HepG2 (cell line): ENCODE data around the gene LTC4S. TPM values are rescaled to one million over a fixed set of nuclear protein-coding genes. Genes with fewer than 3 reads are reported as not detected.

Experiments
- ATAC-seq: fragments of 200-7000 bp; cut with Tn5 transposase; 3 replicates; pipeline ENCODE4 v1.9.1; 2020; ENCODE audit warnings: mild to moderate bottlenecking, moderate library complexity
- BruUV-seq: library from RNA; stranded (reverse); fragments of 400-500 nt; replicated peaks from 2 replicates; lab custom pipeline; 2021; lab: Mats Ljungman, UMichigan
- CTCF ChIA-PET: fragments of 300-600 bp; formaldehyde crosslinking; extraction: SDS; loops from one replicate; lab custom pipeline; 2021; ENCODE audit warnings: low total read pairs, inconsistent platforms, low intra/inter-chr PET ratio; lab: Yijun Ruan, JAX
- POLR2A ChIA-PET: fragments of 350-600 bp; sonication (Branson Sonifier 250); formaldehyde crosslinking; loops from one replicate; lab custom pipeline; 2020; ENCODE audit warnings: antibody characterized with exemption, inconsistent platforms; lab: Yijun Ruan, JAX
- DNase-seq: peaks from one replicate; pipeline ENCODE4 v3.0.0-alpha.2; 2015; ENCODE audit warnings: low spot score
- FAIRE-seq: peaks from 3 replicates; lab custom pipeline; 2011; peaks lifted over from hg19 to GRCh38; lab: Jason Lieb, UNC
- H2AFZ ChIP-seq: one replicate; pipeline ENCODE4 v1.6.1; 2011; ENCODE audit warnings: low read length, inconsistent platforms
- H3K27ac ChIP-seq: fragments of 300-600 bp; 3 replicates; pipeline ENCODE4 v1.8.0; 2011; ENCODE audit warnings: mixed run types, mild to moderate bottlenecking, mixed read lengths, low read length, inconsistent platforms; ENCODE audit not compliant: insufficient read depth; ENCODE audit errors: extremely low read length
- H3K27me3 ChIP-seq, 2 experiments: fragments of 200-600 bp in 1 of 2; 2 replicates in 1 of 2; 3 replicates in 1 of 2; pipeline versions ENCODE4 v1.6.0 to v1.8.0; 2011; ENCODE audit warnings: low read length in 2 of 2, mild to moderate bottlenecking in 2 of 2, moderate library complexity in 2 of 2, inconsistent platforms in 1 of 2; ENCODE audit not compliant: insufficient read depth in 2 of 2, control insufficient read depth in 1 of 2
- H3K36me3 ChIP-seq, 2 experiments: fragments of 200-600 bp in 1 of 2; replicated peaks in 1 of 2; 2 replicates in 1 of 2; 3 replicates in 1 of 2; pipeline versions ENCODE4 v1.5.1 to v1.8.0; 2011; ENCODE audit warnings: low read length in 2 of 2, inconsistent platforms in 1 of 2; ENCODE audit not compliant: insufficient read depth in 2 of 2, control insufficient read depth in 1 of 2
- H3K4me1 ChIP-seq: 2 replicates; pipeline ENCODE4 v1.5.1; 2012; ENCODE audit warnings: low read length, inconsistent platforms; ENCODE audit not compliant: insufficient read depth
- H3K4me2 ChIP-seq: 2 replicates; pipeline ENCODE4 v1.6.0; 2011; ENCODE audit warnings: low read depth, low read length, inconsistent platforms
- H3K4me3 ChIP-seq, 3 experiments: fragments of 200-600 bp in 1 of 3; sonication (generic), shearing (Covaris generic) in 1 of 3; replicated peaks in 1 of 3; 2 replicates each; pipeline ENCODE4 v1.5.1; 2011 to 2016; ENCODE audit warnings: low read length in 3 of 3, inconsistent platforms in 2 of 3, low read depth in 2 of 3, mild to moderate bottlenecking in 2 of 3, control low read depth in 1 of 3, mixed read lengths in 1 of 3; ENCODE audit not compliant: insufficient read depth in 1 of 3
- H3K79me2 ChIP-seq: one replicate; pipeline ENCODE4 v1.6.1; 2011; ENCODE audit warnings: low read length, inconsistent platforms; ENCODE audit not compliant: insufficient read depth
- H3K9ac ChIP-seq: 2 replicates; pipeline ENCODE4 v1.6.0; 2011; ENCODE audit warnings: mild to moderate bottlenecking, low read depth, low read length, inconsistent platforms; ENCODE audit not compliant: insufficient read depth
- H3K9me3 ChIP-seq: 2 replicates; pipeline ENCODE4 v1.5.1; 2012; ENCODE audit warnings: mild to moderate bottlenecking, low read length
- H4K20me1 ChIP-seq: 2 replicates; pipeline ENCODE4 v1.6.0; 2011; ENCODE audit warnings: inconsistent platforms, mild to moderate bottlenecking, low read length, moderate library complexity; ENCODE audit not compliant: insufficient read depth
- KLF15 ChIP-seq: sonication (generic); formaldehyde crosslinking; IDR thresholded peaks from 2 replicates; pipeline ENCODE4 v1.8.1; 2023; ENCODE audit warnings: borderline replicate concordance, mild to moderate bottlenecking, inconsistent platforms, missing genetic modification reagents, mixed read lengths
- ZNF224 ChIP-seq: sonication (generic); formaldehyde crosslinking; IDR thresholded peaks from 2 replicates; pipeline ENCODE4 v1.5.0; 2020; ENCODE audit warnings: mild to moderate bottlenecking, missing genetic modification reagents
- ZNF564 ChIP-seq: sonication (generic); formaldehyde crosslinking; IDR thresholded peaks from 2 replicates; pipeline ENCODE4 v1.8.1; 2023; ENCODE audit warnings: mild to moderate bottlenecking, missing genetic modification reagents
- WGBS: methylation state at CpG from one replicate; pipeline ENCODE4 v1.1.6; 2017; ENCODE audit warnings: low lambda C conversion rate; 5-methylcytosine and 5-hydroxymethylcytosine counted together
- in situ Hi-C: cut with HindIII; loops from 2 replicates; pipeline ENCODE4 v1.10.0; 2017; ENCODE audit warnings: low pct_unique_long_range_greater_than_20kb; ENCODE audit not compliant: extremely low pct_ligation_motif_present
- intact Hi-C: fragments of 100-400 bp; cut with micrococcal nuclease; formaldehyde crosslinking; loops from one replicate; pipeline ENCODE4 v1.10.0; 2022; ENCODE audit not compliant: unreplicated experiment
- polyA plus RNA-seq, 8 experiments: library from polyadenylated mRNA; depleted of rRNA in 3 of 8; stranded (reverse) in 7 of 8; unstranded in 1 of 8; fragments of >200 nt; fragmentation: Illumina TruSeq in 4 of 8; extraction: Trizol in 4 of 8; gene quantifications; 2 replicates each; pipeline versions ENCODE4 v1.2.1 to v1.2.3, GENCODE V29; 2011 to 2016; ENCODE audit warnings: low read depth in 4 of 8, missing spikeins in 1 of 8, mixed read lengths in 1 of 8; ENCODE audit not compliant: insufficient read depth in 1 of 8
- total RNA-seq, 5 experiments: library from RNA; depleted of rRNA; stranded (reverse); fragments of >200 nt; fragmentation: Illumina TruSeq; extraction: Trizol; gene quantifications; 2 replicates each; pipeline ENCODE4 v1.2.3, GENCODE V29; 2016; ENCODE audit warnings: low read depth in 1 of 5
- TF ChIP-seq, protein P1 (sequence below): sonication (generic); formaldehyde crosslinking; IDR thresholded peaks from 2 replicates; pipeline ENCODE4 v1.4.0; 2020; ENCODE audit warnings: mild to moderate bottlenecking, missing genetic modification reagents
- TF ChIP-seq, protein P2 (sequence below): sonication (generic); formaldehyde crosslinking; IDR thresholded peaks from 2 replicates; pipeline ENCODE4 v1.4.0; 2020; ENCODE audit warnings: mild to moderate bottlenecking, missing genetic modification reagents
- TF ChIP-seq, protein P3 (sequence below): sonication (generic); formaldehyde crosslinking; IDR thresholded peaks from 2 replicates; pipeline ENCODE4 v1.4.0; 2020; ENCODE audit warnings: missing genetic modification reagents

LTC4S gene
- total and polyA plus RNA-seq, 2 of the 13 experiments (the other 11 are each of a cell fraction or from before 2014, with no cell fraction given) = 0.35 TPM; not detected in 1

DNA sequence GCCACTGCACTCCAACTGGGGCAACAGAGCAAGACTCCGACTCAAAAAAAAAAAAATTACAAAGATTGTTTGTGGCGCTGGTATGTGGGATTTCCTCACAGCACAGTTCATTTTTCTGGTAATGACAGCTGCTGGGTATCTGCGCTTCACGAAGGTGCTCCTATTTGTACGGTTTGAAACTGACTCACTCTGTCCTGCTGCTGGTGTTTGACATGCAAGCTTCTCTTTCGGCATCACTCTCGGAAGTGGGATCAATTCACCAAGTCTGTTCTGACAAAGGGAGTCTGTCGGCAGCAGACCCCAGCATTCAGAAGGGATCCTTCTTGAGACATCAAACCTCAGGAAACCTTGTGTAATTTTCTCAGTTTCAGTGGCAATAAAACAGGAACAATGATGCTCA, 34.8 kb upstream of the LTC4S start (continued):
- TF ChIP-seq ZNF224 (CRISPR knock-in tag) = no peak
- TF ChIP-seq, protein P1, sequence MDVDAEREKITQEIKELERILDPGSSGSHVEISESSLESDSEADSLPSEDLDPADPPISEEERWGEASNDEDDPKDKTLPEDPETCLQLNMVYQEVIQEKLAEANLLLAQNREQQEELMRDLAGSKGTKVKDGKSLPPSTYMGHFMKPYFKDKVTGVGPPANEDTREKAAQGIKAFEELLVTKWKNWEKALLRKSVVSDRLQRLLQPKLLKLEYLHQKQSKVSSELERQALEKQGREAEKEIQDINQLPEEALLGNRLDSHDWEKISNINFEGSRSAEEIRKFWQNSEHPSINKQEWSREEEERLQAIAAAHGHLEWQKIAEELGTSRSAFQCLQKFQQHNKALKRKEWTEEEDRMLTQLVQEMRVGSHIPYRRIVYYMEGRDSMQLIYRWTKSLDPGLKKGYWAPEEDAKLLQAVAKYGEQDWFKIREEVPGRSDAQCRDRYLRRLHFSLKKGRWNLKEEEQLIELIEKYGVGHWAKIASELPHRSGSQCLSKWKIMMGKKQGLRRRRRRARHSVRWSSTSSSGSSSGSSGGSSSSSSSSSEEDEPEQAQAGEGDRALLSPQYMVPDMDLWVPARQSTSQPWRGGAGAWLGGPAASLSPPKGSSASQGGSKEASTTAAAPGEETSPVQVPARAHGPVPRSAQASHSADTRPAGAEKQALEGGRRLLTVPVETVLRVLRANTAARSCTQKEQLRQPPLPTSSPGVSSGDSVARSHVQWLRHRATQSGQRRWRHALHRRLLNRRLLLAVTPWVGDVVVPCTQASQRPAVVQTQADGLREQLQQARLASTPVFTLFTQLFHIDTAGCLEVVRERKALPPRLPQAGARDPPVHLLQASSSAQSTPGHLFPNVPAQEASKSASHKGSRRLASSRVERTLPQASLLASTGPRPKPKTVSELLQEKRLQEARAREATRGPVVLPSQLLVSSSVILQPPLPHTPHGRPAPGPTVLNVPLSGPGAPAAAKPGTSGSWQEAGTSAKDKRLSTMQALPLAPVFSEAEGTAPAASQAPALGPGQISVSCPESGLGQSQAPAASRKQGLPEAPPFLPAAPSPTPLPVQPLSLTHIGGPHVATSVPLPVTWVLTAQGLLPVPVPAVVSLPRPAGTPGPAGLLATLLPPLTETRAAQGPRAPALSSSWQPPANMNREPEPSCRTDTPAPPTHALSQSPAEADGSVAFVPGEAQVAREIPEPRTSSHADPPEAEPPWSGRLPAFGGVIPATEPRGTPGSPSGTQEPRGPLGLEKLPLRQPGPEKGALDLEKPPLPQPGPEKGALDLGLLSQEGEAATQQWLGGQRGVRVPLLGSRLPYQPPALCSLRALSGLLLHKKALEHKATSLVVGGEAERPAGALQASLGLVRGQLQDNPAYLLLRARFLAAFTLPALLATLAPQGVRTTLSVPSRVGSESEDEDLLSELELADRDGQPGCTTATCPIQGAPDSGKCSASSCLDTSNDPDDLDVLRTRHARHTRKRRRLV (CRISPR knock-in tag) = no peak

DNA sequence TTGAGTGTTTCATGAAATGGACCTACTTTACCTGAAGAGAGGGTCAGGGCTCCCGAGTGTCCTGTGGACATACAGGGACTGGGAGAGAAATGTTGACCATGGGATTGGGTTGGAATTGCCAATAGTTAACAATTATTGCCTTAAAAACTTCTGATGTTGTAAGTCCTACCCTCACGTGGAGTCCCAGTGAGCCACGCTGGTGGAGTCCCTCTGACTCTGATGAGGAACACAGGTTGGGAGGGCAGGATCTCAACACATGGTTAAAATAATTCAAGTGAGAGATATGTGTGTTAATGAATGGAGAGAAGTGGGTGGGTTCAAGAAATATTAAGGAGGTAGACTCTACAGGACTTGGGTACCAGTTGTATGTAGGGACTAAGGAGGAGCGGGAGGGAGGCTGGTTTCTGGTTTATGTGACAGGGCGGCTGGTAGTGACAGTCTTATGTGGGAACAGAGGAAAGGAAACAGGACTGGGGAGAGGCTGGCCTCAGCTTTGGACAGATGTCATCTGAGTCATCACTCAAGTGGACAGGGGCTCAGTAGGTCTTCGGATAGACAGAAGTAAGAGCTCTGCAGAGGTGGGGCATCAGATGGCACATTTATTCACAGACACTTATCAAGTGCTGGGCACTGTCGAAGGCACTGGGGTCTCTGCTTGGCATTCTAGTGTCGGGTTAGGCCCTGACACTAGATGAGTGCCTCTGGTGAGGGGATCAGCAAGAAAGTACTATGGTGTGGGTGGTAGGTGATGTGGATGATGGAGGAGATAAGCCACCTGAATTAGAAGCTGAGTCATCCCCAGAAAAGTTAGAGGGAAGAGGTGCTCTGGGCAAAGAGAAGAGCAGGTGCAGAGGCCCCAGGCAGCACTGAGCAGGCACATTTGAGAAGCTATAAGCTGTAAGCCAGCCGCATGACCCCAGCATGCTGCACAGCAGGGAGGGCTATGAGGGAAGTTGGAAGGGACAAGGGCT, 33.9 kb upstream of the LTC4S start:
- no peaks in the 10 kb centered on the region for H3K9me3 ChIP-seq
- peaks cover 40% of the 10 kb centered on the region for H4K20me1 ChIP-seq
- no peaks in the 10 kb centered on the region for H3K27me3 ChIP-seq
- WGBS = 95% methylated on average over 9 of the region's 9 CpGs
- no peak for TF ChIP-seq ZNF564
- no peak for TF ChIP-seq KLF15 (CRISPR knock-in tag)
- TF ChIP-seq, protein P2, sequence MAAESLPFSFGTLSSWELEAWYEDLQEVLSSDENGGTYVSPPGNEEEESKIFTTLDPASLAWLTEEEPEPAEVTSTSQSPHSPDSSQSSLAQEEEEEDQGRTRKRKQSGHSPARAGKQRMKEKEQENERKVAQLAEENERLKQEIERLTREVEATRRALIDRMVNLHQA = no peak
- TF ChIP-seq, protein P3, sequence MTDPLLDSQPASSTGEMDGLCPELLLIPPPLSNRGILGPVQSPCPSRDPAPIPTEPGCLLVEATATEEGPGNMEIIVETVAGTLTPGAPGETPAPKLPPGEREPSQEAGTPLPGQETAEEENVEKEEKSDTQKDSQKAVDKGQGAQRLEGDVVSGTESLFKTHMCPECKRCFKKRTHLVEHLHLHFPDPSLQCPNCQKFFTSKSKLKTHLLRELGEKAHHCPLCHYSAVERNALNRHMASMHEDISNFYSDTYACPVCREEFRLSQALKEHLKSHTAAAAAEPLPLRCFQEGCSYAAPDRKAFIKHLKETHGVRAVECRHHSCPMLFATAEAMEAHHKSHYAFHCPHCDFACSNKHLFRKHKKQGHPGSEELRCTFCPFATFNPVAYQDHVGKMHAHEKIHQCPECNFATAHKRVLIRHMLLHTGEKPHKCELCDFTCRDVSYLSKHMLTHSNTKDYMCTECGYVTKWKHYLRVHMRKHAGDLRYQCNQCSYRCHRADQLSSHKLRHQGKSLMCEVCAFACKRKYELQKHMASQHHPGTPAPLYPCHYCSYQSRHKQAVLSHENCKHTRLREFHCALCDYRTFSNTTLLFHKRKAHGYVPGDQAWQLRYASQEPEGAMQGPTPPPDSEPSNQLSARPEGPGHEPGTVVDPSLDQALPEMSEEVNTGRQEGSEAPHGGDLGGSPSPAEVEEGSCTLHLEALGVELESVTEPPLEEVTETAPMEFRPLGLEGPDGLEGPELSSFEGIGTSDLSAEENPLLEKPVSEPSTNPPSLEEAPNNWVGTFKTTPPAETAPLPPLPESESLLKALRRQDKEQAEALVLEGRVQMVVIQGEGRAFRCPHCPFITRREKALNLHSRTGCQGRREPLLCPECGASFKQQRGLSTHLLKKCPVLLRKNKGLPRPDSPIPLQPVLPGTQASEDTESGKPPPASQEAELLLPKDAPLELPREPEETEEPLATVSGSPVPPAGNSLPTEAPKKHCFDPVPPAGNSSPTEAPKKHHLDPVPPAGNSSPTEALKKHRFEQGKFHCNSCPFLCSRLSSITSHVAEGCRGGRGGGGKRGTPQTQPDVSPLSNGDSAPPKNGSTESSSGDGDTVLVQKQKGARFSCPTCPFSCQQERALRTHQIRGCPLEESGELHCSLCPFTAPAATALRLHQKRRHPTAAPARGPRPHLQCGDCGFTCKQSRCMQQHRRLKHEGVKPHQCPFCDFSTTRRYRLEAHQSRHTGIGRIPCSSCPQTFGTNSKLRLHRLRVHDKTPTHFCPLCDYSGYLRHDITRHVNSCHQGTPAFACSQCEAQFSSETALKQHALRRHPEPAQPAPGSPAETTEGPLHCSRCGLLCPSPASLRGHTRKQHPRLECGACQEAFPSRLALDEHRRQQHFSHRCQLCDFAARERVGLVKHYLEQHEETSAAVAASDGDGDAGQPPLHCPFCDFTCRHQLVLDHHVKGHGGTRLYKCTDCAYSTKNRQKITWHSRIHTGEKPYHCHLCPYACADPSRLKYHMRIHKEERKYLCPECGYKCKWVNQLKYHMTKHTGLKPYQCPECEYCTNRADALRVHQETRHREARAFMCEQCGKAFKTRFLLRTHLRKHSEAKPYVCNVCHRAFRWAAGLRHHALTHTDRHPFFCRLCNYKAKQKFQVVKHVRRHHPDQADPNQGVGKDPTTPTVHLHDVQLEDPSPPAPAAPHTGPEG = no peak
- TF ChIP-seq, all 625 proteins: peak for 0
- no peak overlapping the region for H3K9ac ChIP-seq
- FAIRE-seq (no peak), ATAC-seq (no peak), DNase-seq (no peak)
- H2AFZ ChIP-seq = no peak overlapping the region
- H3K4me3 ChIP-seq = no peak overlapping the region
- H3K27ac ChIP-seq = no peak overlapping the region
- H3K4me2 ChIP-seq = no peak overlapping the region
- intact Hi-C loops (loop anchor here (10.0 kb wide), 1 partner anchor 145 kb away; the partner anchor contains the start of gene TBC1D9B), in situ Hi-C loops (loop anchor here (25.0 kb wide), 1 partner anchor 327 kb away; no protein-coding TSS in a partner anchor)
- no TSS peak for BruUV-seq
- peaks cover 52% of the 10 kb centered on the region for H3K4me1 ChIP-seq
- ChIA-PET CTCF (no interaction called here), POLR2A (interaction anchor here (0.5 kb wide), 1 partner anchor 98 kb away, joined by 3 read pairs; no protein-coding TSS in a partner anchor)
- H3K79me2 ChIP-seq = peaks cover 79% of the 10 kb centered on the region
- H3K36me3 ChIP-seq = peaks cover 1 to 7% of the 10 kb centered on the region in 2 experiments; a peak in 3 of 5 replicates
